ENCODE measurements around the gene STARD9.

Gene STARD9

DNA sequence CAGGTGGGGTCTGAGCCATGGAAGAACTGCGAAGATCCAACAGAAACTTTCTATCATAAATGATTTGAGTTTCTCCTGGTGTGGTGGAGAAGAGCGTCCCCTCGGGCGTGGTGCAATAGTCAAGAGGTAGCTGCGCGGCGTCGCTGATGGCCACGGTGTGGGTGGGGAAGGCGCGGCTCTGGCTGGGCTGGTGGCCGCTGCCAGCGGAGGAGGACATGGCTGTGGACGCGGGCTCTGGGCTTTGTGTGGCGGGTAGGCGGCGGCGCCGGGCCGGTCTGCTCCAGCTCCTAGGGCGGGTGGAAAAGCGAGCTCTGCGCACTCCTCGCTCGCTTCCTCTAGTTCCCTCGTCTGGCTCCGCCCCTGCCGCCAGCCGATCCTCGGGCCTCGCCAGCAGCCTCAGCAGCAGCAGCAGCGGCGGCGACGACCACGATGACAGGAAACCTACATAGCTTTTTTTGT is 5.9 kb downstream of the STARD9 start:
- Histone ChIP-seq H3K9me3 (no peaks in the 10 kb centered on the region), H3K4me1 (ENCODE audit: control insufficient read depth in 1 of 2, insufficient read depth in 1 of 2, low read depth in 1 of 2, low read length in 1 of 2) (peaks cover 7 to 14% of the 10 kb centered on the region in 2 experiments), H3K36me3 (no peaks in the 10 kb centered on the region), H3K27ac (no peak overlapping the region), H3K27me3 (peaks cover 88% of the 10 kb centered on the region), H3K4me3 (ENCODE audit: low read depth in 1 of 2, low read length in 1 of 2) (peak overlapping the region; percentile 51 to 60)
- no peak for TF ChIP-seq CTCF (IDR thresholded peaks at IDR 0.05)

DNA sequence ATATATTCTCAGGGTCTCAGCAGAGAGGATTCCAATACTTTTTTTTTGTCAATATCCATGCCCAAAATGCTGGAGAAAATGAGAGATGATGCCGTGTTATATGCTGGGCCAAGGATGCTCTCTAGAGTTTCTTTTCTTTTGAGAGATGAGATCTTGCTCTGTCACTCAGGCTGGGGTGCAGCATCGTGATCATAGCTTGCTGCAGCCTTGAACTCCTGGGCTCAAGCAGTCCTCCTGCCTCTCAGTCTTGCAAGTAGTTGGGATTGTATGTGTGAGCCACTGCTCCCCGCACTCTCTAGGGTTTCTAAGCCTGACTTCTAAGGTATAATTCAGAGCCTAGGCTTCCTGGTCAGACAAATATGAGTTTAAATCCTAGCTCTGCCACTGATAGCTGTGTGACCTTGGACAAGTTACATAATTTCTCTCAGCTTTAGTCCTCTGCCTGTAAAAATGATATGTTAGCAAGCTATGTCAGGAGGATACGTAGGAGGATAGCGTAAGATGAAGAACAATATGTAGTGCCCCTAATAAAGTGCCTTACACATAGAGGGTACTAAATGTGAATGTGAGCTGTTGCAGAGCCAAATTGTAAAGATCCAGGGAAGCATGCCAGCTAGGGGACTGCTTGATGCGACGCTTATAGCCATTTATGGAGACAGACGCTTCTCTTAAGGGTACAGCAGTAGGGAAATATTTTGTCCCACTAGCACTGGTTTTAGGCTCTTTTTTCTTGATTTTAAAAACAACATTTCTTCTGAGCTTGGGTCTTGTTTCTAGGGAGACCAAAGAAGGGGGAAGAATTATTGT is 7.4 kb downstream of the STARD9 start:
- H3K36me3 ChIP-seq = no peaks in the 10 kb centered on the region
- H3K27ac ChIP-seq = no peak overlapping the region
- H3K9me3 ChIP-seq = no peaks in the 10 kb centered on the region
- H3K4me3 ChIP-seq (ENCODE audit: low read depth in 1 of 2, low read length in 1 of 2) = no peak overlapping the region
- no peak for TF ChIP-seq CTCF (IDR thresholded peaks at IDR 0.05)
- H3K27me3 ChIP-seq = peaks cover 74% of the 10 kb centered on the region
- H3K4me1 ChIP-seq (ENCODE audit: control insufficient read depth in 1 of 2, insufficient read depth in 1 of 2, low read depth in 1 of 2, low read length in 1 of 2) = peaks cover 4 to 11% of the 10 kb centered on the region in 2 experiments

- no peak for TF ChIP-seq CTCF (IDR thresholded peaks at IDR 0.05)
- no peak overlapping the region for H3K4me3 ChIP-seq (ENCODE audit: low read depth in 1 of 2, low read length in 1 of 2)
- peaks cover 59% of the 10 kb centered on the region for H3K27me3 ChIP-seq
- no peak overlapping the region for H3K27ac ChIP-seq
- H3K36me3 ChIP-seq = no peaks in the 10 kb centered on the region
- peaks cover 4 to 11% of the 10 kb centered on the region in 2 experiments for H3K4me1 ChIP-seq (ENCODE audit: control insufficient read depth in 1 of 2, insufficient read depth in 1 of 2, low read depth in 1 of 2, low read length in 1 of 2)
- no peaks in the 10 kb centered on the region for H3K9me3 ChIP-seq
Observed at GRCh38 chr15:42584031-42584765, 8.8 kb downstream of the STARD9 start.

DNA sequence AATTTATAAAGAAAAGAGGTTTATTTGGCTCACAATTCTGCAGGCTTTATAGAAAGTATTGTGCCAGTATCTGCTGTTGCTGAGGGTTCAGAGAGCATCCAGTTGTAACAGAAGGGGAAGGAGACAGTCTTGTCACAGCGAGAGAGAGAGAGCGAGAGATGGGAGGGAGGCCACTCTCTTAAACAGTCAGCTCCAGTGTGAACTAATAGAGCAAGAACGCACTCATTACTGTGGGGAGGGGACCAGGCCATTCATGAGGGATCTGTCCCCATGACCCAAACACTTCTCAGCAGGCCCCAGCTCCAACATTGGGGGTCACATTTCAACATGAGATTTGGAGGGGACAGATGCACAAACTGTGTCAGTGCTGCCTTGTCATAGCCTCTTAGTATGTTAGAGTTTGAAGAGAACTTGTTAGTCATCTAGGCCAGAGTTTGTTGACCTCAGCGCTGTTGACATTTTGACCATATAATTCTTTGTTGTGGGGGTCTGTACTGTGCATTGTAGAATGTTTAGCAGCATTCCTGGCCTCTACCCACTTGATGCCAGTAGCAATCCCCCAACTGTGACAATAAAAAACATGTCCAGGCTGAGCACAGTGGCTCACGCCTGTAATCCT is 15.3 kb downstream of the STARD9 start:
- Histone ChIP-seq H3K27ac (no peak overlapping the region), H3K36me3 (no peaks in the 10 kb centered on the region), H3K4me3 (ENCODE audit: low read depth in 1 of 2, low read length in 1 of 2) (no peak overlapping the region), H3K4me1 (ENCODE audit: control insufficient read depth in 1 of 2, insufficient read depth in 1 of 2, low read depth in 1 of 2, low read length in 1 of 2) (no peaks in the 10 kb centered on the region), H3K9me3 (no peaks in the 10 kb centered on the region), H3K27me3 (peaks cover 6% of the 10 kb centered on the region)
- TF ChIP-seq CTCF (IDR thresholded peaks at IDR 0.05) = no peak

- TF ChIP-seq CTCF (IDR thresholded peaks at IDR 0.05) = no peak
- Histone ChIP-seq H3K27me3 (no peaks in the 10 kb centered on the region), H3K4me3 (ENCODE audit: low read depth in 1 of 2, low read length in 1 of 2) (no peak overlapping the region), H3K9me3 (no peaks in the 10 kb centered on the region), H3K27ac (no peak overlapping the region), H3K36me3 (no peaks in the 10 kb centered on the region), H3K4me1 (ENCODE audit: control insufficient read depth in 1 of 2, insufficient read depth in 1 of 2, low read depth in 1 of 2, low read length in 1 of 2) (no peaks in the 10 kb centered on the region)
Observed at GRCh38 chr15:42591238-42591934, 16.0 kb downstream of the STARD9 start.
